Activated naive CD4-positive, alpha-beta T cell treated with anti-CD3 and anti-CD28 coated beads, Interleukin-2, amount 50 U/mL, for 72 hours (primary cell): ENCODE data around the gene C2orf49. TPM values are rescaled to one million over a fixed set of nuclear protein-coding genes. Genes with fewer than 3 reads are reported as not detected.

ENCODE experiments used
- total RNA-seq, 2 donors: library from RNA; stranded (reverse); gene quantifications; one replicate each; pipeline ENCODE4 v1.2.3, GENCODE V29; 2022

The C2orf49 gene
- total RNA-seq, 2 donors from 2014 or later = 24.1 to 25.0 TPM

Other genes with a start within 250 kb of the C2orf49 start
- gene GPR45, start 95.8 kb upstream of the C2orf49 start, total RNA-seq = not detected
- 10 to 100 TPM; 15.9 to 22.6 TPM for gene TGFBRAP1, start 7.8 kb upstream of the C2orf49 start, total RNA-seq
- 1 to 10 TPM; 2.6 to 3.0 TPM for gene FHL2, start 61.5 kb downstream of the C2orf49 start, total RNA-seq